KMS-11 (cell line): ENCODE measurements around the gene MVD.
A peak's percentile ranks its signal among the peaks of the same experiment; 100 is the strongest.

ENCODE experiments used
- H2AFZ ChIP-seq: fragments of 200-600 bp; sonication (generic); 2 replicates; pipeline ENCODE4 v1.6.1; 2016; ENCODE audit warnings: antibody characterized with exemption, mixed run types, low read depth
- H3K27ac ChIP-seq: fragments of 200-600 bp; sonication (generic); 2 replicates; pipeline ENCODE4 v1.6.1; 2016; ENCODE audit warnings: mild to moderate bottlenecking, mixed run types
- H3K27me3 ChIP-seq: fragments of 200-600 bp; sonication (generic); 2 replicates; pipeline ENCODE4 v1.6.1; 2017; ENCODE audit warnings: mild to moderate bottlenecking, low read depth, mixed run types, moderate library complexity; ENCODE audit not compliant: insufficient read depth
- H3K36me3 ChIP-seq: fragments of 200-600 bp; sonication (generic); 2 replicates; pipeline ENCODE4 v1.6.1; 2017; ENCODE audit warnings: mild to moderate bottlenecking, mixed run types; ENCODE audit not compliant: insufficient read depth
- H3K4me1 ChIP-seq: fragments of 200-600 bp; sonication (generic); 2 replicates; pipeline ENCODE4 v1.6.1; 2016; ENCODE audit warnings: mild to moderate bottlenecking, low read depth, mixed run types; ENCODE audit not compliant: poor library complexity, severe bottlenecking
- H3K4me2 ChIP-seq: fragments of 200-600 bp; sonication (generic); 2 replicates; pipeline ENCODE4 v1.7.0; 2016; ENCODE audit warnings: mild to moderate bottlenecking, mixed run types
- H3K4me3 ChIP-seq: fragments of 200-600 bp; sonication (generic); IDR thresholded peaks from 2 replicates; pipeline ENCODE4 v1.6.1; 2017; ENCODE audit warnings: low read depth, low read length, mixed read lengths; ENCODE audit not compliant: insufficient read depth
- H3K79me2 ChIP-seq: fragments of 200-600 bp; sonication (generic); 2 replicates; pipeline ENCODE4 v1.6.1; 2016; ENCODE audit warnings: low read depth, mixed run types; ENCODE audit not compliant: insufficient read depth
- H3K9ac ChIP-seq: fragments of 200-600 bp; sonication (generic); 2 replicates; pipeline ENCODE4 v1.6.1; 2016; ENCODE audit warnings: mild to moderate bottlenecking, mixed run types
- H4K20me1 ChIP-seq: fragments of 200-600 bp; sonication (generic); 2 replicates; pipeline ENCODE4 v1.6.1; 2016; ENCODE audit warnings: mild to moderate bottlenecking, mixed run types; ENCODE audit not compliant: insufficient read depth
- CTCF ChIP-seq: fragments of 200-600 bp; sonication (generic); conservative IDR thresholded peaks from 2 replicates; pipeline ENCODE4 v1.6.1; 2017; ENCODE audit warnings: low read depth, mild to moderate bottlenecking, antibody characterized with exemption, low read length, moderate library complexity, mixed read lengths

MVD gene

GRCh38 chr16:88685156-88686061, 22.5 kb upstream of the MVD start:
- no peak overlapping the region for H3K4me3 ChIP-seq
- TF ChIP-seq CTCF: peak; percentile 60
- H3K4me2 ChIP-seq: peak overlapping the region; percentile 92
- peaks cover 54% of the 10 kb centered on the region for H3K4me1 ChIP-seq
- no peak overlapping the region for H3K27ac ChIP-seq
- H3K9ac ChIP-seq: peak overlapping the region; percentile 11; the same call in 1 of the 2 replicates
- H3K79me2 ChIP-seq: no peaks in the 10 kb centered on the region
- peak overlapping the region; percentile 81 for H2AFZ ChIP-seq
- no peaks in the 10 kb centered on the region for H3K36me3 ChIP-seq
- H4K20me1 ChIP-seq: no peaks in the 10 kb centered on the region
- H3K27me3 ChIP-seq: peaks cover 20% of the 10 kb centered on the region; the same call in 1 of the 2 replicates

GRCh38 chr16:88684569-88685155, 21.8 kb upstream of the MVD start:
- peaks cover 61% of the 10 kb centered on the region for H3K4me1 ChIP-seq
- H2AFZ ChIP-seq: no peak overlapping the region
- H3K36me3 ChIP-seq: no peaks in the 10 kb centered on the region
- no peaks in the 10 kb centered on the region for H4K20me1 ChIP-seq
- H3K79me2 ChIP-seq: no peaks in the 10 kb centered on the region
- H3K27ac ChIP-seq: no peak overlapping the region
- H3K9ac ChIP-seq: no peak overlapping the region
- TF ChIP-seq CTCF: no peak
- peaks cover 19% of the 10 kb centered on the region; the same call in 1 of the 2 replicates for H3K27me3 ChIP-seq
- no peak overlapping the region for H3K4me3 ChIP-seq
- peak overlapping the region; percentile 92; the same call in 1 of the 2 replicates for H3K4me2 ChIP-seq

GRCh38 chr16:88681709-88682451, 19.0 kb upstream of the MVD start:
- Histone ChIP-seq H3K27me3 (peaks cover 2% of the 10 kb centered on the region; the same call in 1 of the 2 replicates), H3K9ac (peak overlapping the region; percentile 3; the same call in 1 of the 2 replicates), H3K27ac (peak overlapping the region; percentile 17; the same call in 1 of the 2 replicates), H3K4me1 (peaks cover 60% of the 10 kb centered on the region), H2AFZ (peak overlapping the region; percentile 42), H3K4me2 (peak overlapping the region; percentile 73), H4K20me1 (no peaks in the 10 kb centered on the region), H3K79me2 (no peaks in the 10 kb centered on the region), H3K4me3 (no peak overlapping the region), H3K36me3 (no peaks in the 10 kb centered on the region)
- TF ChIP-seq CTCF: no peak

GRCh38 chr16:88681084-88681680, 18.3 kb upstream of the MVD start:
- peak overlapping the region; percentile 42 for H2AFZ ChIP-seq
- peak; percentile 66; the same call in 1 of the 2 replicates for TF ChIP-seq CTCF
- no peaks in the 10 kb centered on the region for H4K20me1 ChIP-seq
- peaks cover 56% of the 10 kb centered on the region for H3K4me1 ChIP-seq
- H3K27ac ChIP-seq: peak overlapping the region; percentile 17; the same call in 1 of the 2 replicates
- H3K27me3 ChIP-seq: no peaks in the 10 kb centered on the region; the same call in 1 of the 2 replicates
- peak overlapping the region; percentile 3; the same call in 1 of the 2 replicates for H3K9ac ChIP-seq
- H3K36me3 ChIP-seq: no peaks in the 10 kb centered on the region
- H3K79me2 ChIP-seq: no peaks in the 10 kb centered on the region
- peak overlapping the region; percentile 73 for H3K4me2 ChIP-seq
- no peak overlapping the region for H3K4me3 ChIP-seq
